IMR-90 (cell line): ENCODE data around the gene C2orf92. TPM values are rescaled to one million over a fixed set of nuclear protein-coding genes. Genes with fewer than 3 reads are reported as not detected.

Source experiments
- ATAC-seq: fragments of 200-7000 bp; cut with Tn5 transposase; 2 replicates; pipeline ENCODE4 v1.9.1; 2020; ENCODE audit warnings: low read depth, mild to moderate bottlenecking, moderate library complexity
- BruUV-seq: library from RNA; stranded (reverse); fragments of 400-500 nt; replicated peaks from 2 replicates; lab custom pipeline; 2021; lab: Mats Ljungman, UMichigan
- CTCF ChIA-PET: fragments of 300-600 bp; formaldehyde crosslinking; extraction: SDS; loops from one replicate; lab custom pipeline; 2021; ENCODE audit warnings: antibody characterized with exemption; lab: Yijun Ruan, JAX
- POLR2A ChIA-PET: fragments of 300-600 bp; sonication (Branson Sonifier 250); formaldehyde crosslinking; loops from one replicate; lab custom pipeline; 2022; ENCODE audit warnings: antibody characterized with exemption; ENCODE audit not compliant: unreplicated experiment; lab: Charles Lee
- DNase-seq: peaks from one replicate; pipeline ENCODE4 v3.0.0; 2013
- H2AFZ ChIP-seq: replicated peaks from 2 replicates; pipeline ENCODE3; 2013; ENCODE audit warnings: low read length, mild to moderate bottlenecking; ENCODE audit not compliant: poor library complexity
- H2AK5ac ChIP-seq: 2 replicates; pipeline ENCODE4 v1.6.1; 2013; ENCODE audit warnings: low read depth, low read length, inconsistent platforms
- H2AK9ac ChIP-seq: replicated peaks from 2 replicates; pipeline ENCODE3; 2013; ENCODE audit warnings: mild to moderate bottlenecking, low read depth, low read length, moderate library complexity; ENCODE audit not compliant: poor library complexity
- H2BK120ac ChIP-seq: 2 replicates; pipeline ENCODE4 v1.6.1; 2013; ENCODE audit warnings: low read depth, low read length, inconsistent platforms
- H2BK15ac ChIP-seq: 3 replicates; pipeline ENCODE4 v1.6.1; 2013; ENCODE audit warnings: low read depth, low read length, inconsistent platforms
- H2BK20ac ChIP-seq: 2 replicates; pipeline ENCODE4 v1.6.1; 2013; ENCODE audit warnings: low read depth, mild to moderate bottlenecking, inconsistent platforms, low read length, moderate library complexity
- H2BK5ac ChIP-seq: 2 replicates; pipeline ENCODE4 v1.6.1; 2013; ENCODE audit warnings: mild to moderate bottlenecking, low read depth, low read length, inconsistent platforms; ENCODE audit not compliant: poor library complexity, severe bottlenecking
- H3K14ac ChIP-seq: replicated peaks from 2 replicates; pipeline ENCODE4 v1.6.1; 2013; ENCODE audit warnings: low read depth, low read length, inconsistent platforms
- H3K18ac ChIP-seq: 2 replicates; pipeline ENCODE4 v1.6.1; 2013; ENCODE audit warnings: low read depth, low read length, control low read depth
- H3K23ac ChIP-seq: 2 replicates; pipeline ENCODE4 v1.6.1; 2013; ENCODE audit warnings: low read depth, low read length, inconsistent platforms
- H3K27ac ChIP-seq: 2 replicates; pipeline ENCODE4 v1.5.1; 2013; ENCODE audit warnings: mild to moderate bottlenecking, control low read depth, low read length; ENCODE audit not compliant: insufficient read depth
- H3K27me3 ChIP-seq: 2 replicates; pipeline ENCODE4 v1.6.1; 2013; ENCODE audit warnings: low read length; ENCODE audit not compliant: control insufficient read depth, insufficient read depth
- H3K36me3 ChIP-seq: 2 replicates; pipeline ENCODE4 v1.6.1; 2013; ENCODE audit warnings: low read length, mixed read lengths; ENCODE audit not compliant: control insufficient read depth, insufficient read depth
- H3K4ac ChIP-seq: 2 replicates; pipeline ENCODE4 v1.6.1; 2013; ENCODE audit warnings: low read depth, low read length, inconsistent platforms
- H3K4me1 ChIP-seq: 2 replicates; pipeline ENCODE4 v1.6.1; 2013; ENCODE audit warnings: low read length, mixed read lengths; ENCODE audit not compliant: control insufficient read depth, insufficient read depth
- H3K4me2 ChIP-seq: 2 replicates; pipeline ENCODE4 v1.6.1; 2013; ENCODE audit warnings: low read depth, mild to moderate bottlenecking, control low read depth, low read length, moderate library complexity
- H3K4me3 ChIP-seq: 2 replicates; pipeline ENCODE4 v1.5.1; 2013; ENCODE audit warnings: low read depth, mild to moderate bottlenecking, control low read depth, low read length, moderate library complexity; ENCODE audit not compliant: insufficient read depth
- H3K56ac ChIP-seq: 2 replicates; pipeline ENCODE4 v1.6.1; 2013; ENCODE audit warnings: low read length, inconsistent platforms; ENCODE audit not compliant: insufficient read depth; ENCODE audit errors: extremely low read depth
- H3K79me1 ChIP-seq, 2 experiments: 2 replicates each; pipeline ENCODE4 v1.6.1; 2013; ENCODE audit warnings: low read length in 2 of 2, inconsistent platforms in 1 of 2, low read depth in 1 of 2
- H3K9ac ChIP-seq: 2 replicates; pipeline ENCODE4 v1.6.1; 2013; ENCODE audit warnings: low read depth, low read length, control low read depth
- H3K9me1 ChIP-seq: 2 replicates; pipeline ENCODE4 v1.6.1; 2013; ENCODE audit warnings: low read length, inconsistent platforms; ENCODE audit not compliant: insufficient read depth
- H3K9me3 ChIP-seq: 2 replicates; pipeline ENCODE4 v1.6.1; 2013; ENCODE audit warnings: low read length; ENCODE audit not compliant: control insufficient read depth, insufficient read depth
- H4K20me1 ChIP-seq: 2 replicates; pipeline ENCODE4 v1.6.1; 2013; ENCODE audit warnings: low read length, inconsistent platforms; ENCODE audit not compliant: insufficient read depth
- H4K5ac ChIP-seq: 2 replicates; pipeline ENCODE4 v1.6.1; 2013; ENCODE audit warnings: mild to moderate bottlenecking, low read depth, low read length, control low read depth
- H4K8ac ChIP-seq, 2 experiments: 2 replicates each; pipeline ENCODE4 v1.6.1; 2013; ENCODE audit warnings: low read depth in 2 of 2, low read length in 2 of 2, control low read depth in 1 of 2, inconsistent platforms in 1 of 2
- H4K91ac ChIP-seq: 2 replicates; pipeline ENCODE4 v1.6.1; 2013; ENCODE audit warnings: low read depth, low read length, inconsistent platforms; ENCODE audit not compliant: insufficient read depth
- BHLHE40 ChIP-seq: fragments of 150-350 bp; IDR thresholded peaks from 2 replicates; pipeline ENCODE4 v1.6.1; 2016; ENCODE audit warnings: mild to moderate bottlenecking, low read depth, low read length
- CEBPB ChIP-seq: IDR thresholded peaks from 2 replicates; pipeline ENCODE4 v1.6.1; 2012; ENCODE audit warnings: low read depth, low read length, improper control_type of control experiment
- CHD1 ChIP-seq: IDR thresholded peaks from 2 replicates; pipeline ENCODE4 v1.6.1; 2012; ENCODE audit warnings: low read depth, low read length, improper control_type of control experiment
- FOS ChIP-seq: fragments of 150-350 bp; IDR thresholded peaks from 2 replicates; pipeline ENCODE4 v1.6.1; 2016; ENCODE audit warnings: low read depth, low read length
- MAFK ChIP-seq: IDR thresholded peaks from 2 replicates; pipeline ENCODE4 v1.6.1; 2012; ENCODE audit warnings: low read depth, low read length, improper control_type of control experiment
- MAZ ChIP-seq: IDR thresholded peaks from 2 replicates; pipeline ENCODE4 v1.6.1; 2012; ENCODE audit warnings: low read depth, mild to moderate bottlenecking, low read length, improper control_type of control experiment, moderate library complexity, borderline replicate concordance
- MXI1 ChIP-seq: IDR thresholded peaks from 2 replicates; pipeline ENCODE4 v1.6.1; 2012; ENCODE audit warnings: low read depth, mild to moderate bottlenecking, low read length, moderate library complexity, borderline replicate concordance
- POLR2A ChIP-seq: IDR thresholded peaks from 2 replicates; pipeline ENCODE4 v1.6.1; 2012; ENCODE audit warnings: mild to moderate bottlenecking, low read depth, low read length
- RAD21 ChIP-seq: IDR thresholded peaks from 2 replicates; pipeline ENCODE4 v1.6.1; 2012; ENCODE audit warnings: low read length, improper control_type of control experiment
- RCOR1 ChIP-seq: IDR thresholded peaks from 2 replicates; pipeline ENCODE4 v1.6.1; 2012; ENCODE audit warnings: mild to moderate bottlenecking, low read length, improper control_type of control experiment; ENCODE audit not compliant: insufficient replicate concordance
- RFX5 ChIP-seq: IDR thresholded peaks from 2 replicates; pipeline ENCODE4 v1.8.0; 2012; ENCODE audit warnings: low read depth, mild to moderate bottlenecking, low read length, moderate library complexity
- SMC3 ChIP-seq: fragments of 150-350 bp; IDR thresholded peaks from 2 replicates; pipeline ENCODE4 v1.6.1; 2016; ENCODE audit warnings: low read depth, mild to moderate bottlenecking, antibody characterized with exemption, low read length, moderate library complexity
- WGBS, 2 experiments: methylation state at CpG; one replicate each; pipeline versions ENCODE4 v1.1.5 to v1.1.7; 2013; ENCODE audit warnings: missing lambda C conversion rate in 2 of 2; ENCODE audit not compliant: insufficient read length in 1 of 2; ENCODE audit errors: extremely low coverage in 2 of 2; 5-methylcytosine and 5-hydroxymethylcytosine counted together
- dilution Hi-C: fragments of 300-500 bp; cut with HindIII; formaldehyde crosslinking; loops from one replicate; pipeline ENCODE4 v1.14.3; 2018; ENCODE audit warnings: low sequenced_read_pairs; ENCODE audit not compliant: unreplicated experiment
- in situ Hi-C: fragments of 300-500 bp; cut with MboI; formaldehyde crosslinking; loops from 3 replicates; pipeline ENCODE4 v1.14.3; 2019; ENCODE audit warnings: low sequenced_read_pairs, inconsistent platforms, mixed read lengths
- intact Hi-C: fragments of 100-400 bp; cut with micrococcal nuclease; formaldehyde crosslinking; loops from 2 replicates; pipeline ENCODE4 v1.10.0; 2022
- polyA plus RNA-seq, 3 experiments: library from polyadenylated mRNA; depleted of rRNA; stranded (reverse); fragments of >200 nt; gene quantifications; 2 replicates each; pipeline ENCODE4 v1.2.3, GENCODE V29; 2012; ENCODE audit warnings: low replicate concordance in 1 of 3
- total RNA-seq: library from RNA; depleted of rRNA; stranded (reverse); fragments of >200 nt; gene quantifications from 2 replicates; pipeline ENCODE4 v1.2.3, GENCODE V29; 2012
- TF ChIP-seq, protein P1 (sequence below): fragments of 150-350 bp; IDR thresholded peaks from 2 replicates; pipeline ENCODE4 v1.6.1; 2016; ENCODE audit warnings: low read depth, mild to moderate bottlenecking, low read length, moderate library complexity, borderline replicate concordance
- TF ChIP-seq, protein P2 (sequence below): conservative IDR thresholded peaks from 2 replicates; pipeline ENCODE4 v1.5.1; 2012; ENCODE audit warnings: mild to moderate bottlenecking, low read depth, low read length, improper control_type of control experiment
- TF ChIP-seq, protein P3 (sequence below): fragments of 150-350 bp; IDR thresholded peaks from 2 replicates; pipeline ENCODE4 v1.6.1; 2017; ENCODE audit warnings: mild to moderate bottlenecking, antibody characterized with exemption, low read length, low read depth

C2orf92 gene
- total and polyA plus RNA-seq, 2 of the 4 experiments (the other 2 are of a cell fraction): 0.90 to 2.5 TPM

DNA sequence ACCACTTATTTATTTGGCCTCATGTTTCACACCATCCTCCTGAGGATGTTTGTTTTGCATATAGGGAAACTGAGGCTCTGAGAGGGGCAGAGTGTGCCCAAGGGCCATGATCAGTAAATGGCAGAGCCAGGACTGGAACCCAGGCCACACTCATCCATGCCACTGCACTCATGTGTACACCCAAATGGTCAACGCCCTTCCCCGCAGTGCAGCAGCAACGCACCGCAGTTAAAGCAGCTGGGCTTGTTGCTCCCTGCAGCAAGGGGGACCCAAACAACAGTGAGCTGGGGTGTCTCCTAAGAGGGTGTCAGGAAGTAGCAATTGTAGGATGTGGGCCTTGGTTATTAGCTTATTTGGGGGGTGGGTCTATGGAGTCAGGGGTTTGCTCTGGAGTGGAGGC, 80.5 kb downstream of the C2orf92 start:
- no peak overlapping the region for H2BK120ac ChIP-seq
- dilution Hi-C loops (no loop called here), in situ Hi-C loops (no loop called here), intact Hi-C loops (no loop called here)
- H3K56ac ChIP-seq: no peak overlapping the region
- H3K27ac ChIP-seq: no peak overlapping the region
- H4K20me1 ChIP-seq: no peaks in the 10 kb centered on the region
- no peak overlapping the region for H4K5ac ChIP-seq
- no peak overlapping the region for H2BK20ac ChIP-seq
- no peak overlapping the region for H2AK9ac ChIP-seq
- no peak overlapping the region for H3K14ac ChIP-seq
- H3K9me1 ChIP-seq: peaks cover 3% of the 10 kb centered on the region; the same call in 1 of the 2 replicates
- no peak overlapping the region for H3K18ac ChIP-seq
- no CpG with 5 or more reads among the region's 4 CpGs for WGBS, 2 experiments
- no peak overlapping the region for H3K4me3 ChIP-seq
- no peak overlapping the region for H2BK5ac ChIP-seq
- H3K36me3 ChIP-seq: peaks cover 2% of the 10 kb centered on the region; the same call in 1 of the 2 replicates
- H2BK15ac ChIP-seq: no peak overlapping the region
- no peak overlapping the region for H3K4ac ChIP-seq
- DNase-seq: no peak
- TF ChIP-seq FOS (no peak), SMC3 (no peak), MAFK (no peak), RAD21 (no peak), RFX5 (no peak), POLR2A (no peak), MAZ (no peak), RCOR1 (no peak), MXI1 (no peak), CHD1 (no peak), BHLHE40 (no peak), CEBPB (no peak)
- TF ChIP-seq, protein P1, sequence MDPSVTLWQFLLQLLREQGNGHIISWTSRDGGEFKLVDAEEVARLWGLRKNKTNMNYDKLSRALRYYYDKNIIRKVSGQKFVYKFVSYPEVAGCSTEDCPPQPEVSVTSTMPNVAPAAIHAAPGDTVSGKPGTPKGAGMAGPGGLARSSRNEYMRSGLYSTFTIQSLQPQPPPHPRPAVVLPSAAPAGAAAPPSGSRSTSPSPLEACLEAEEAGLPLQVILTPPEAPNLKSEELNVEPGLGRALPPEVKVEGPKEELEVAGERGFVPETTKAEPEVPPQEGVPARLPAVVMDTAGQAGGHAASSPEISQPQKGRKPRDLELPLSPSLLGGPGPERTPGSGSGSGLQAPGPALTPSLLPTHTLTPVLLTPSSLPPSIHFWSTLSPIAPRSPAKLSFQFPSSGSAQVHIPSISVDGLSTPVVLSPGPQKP: no peak
- TF ChIP-seq, protein P2, sequence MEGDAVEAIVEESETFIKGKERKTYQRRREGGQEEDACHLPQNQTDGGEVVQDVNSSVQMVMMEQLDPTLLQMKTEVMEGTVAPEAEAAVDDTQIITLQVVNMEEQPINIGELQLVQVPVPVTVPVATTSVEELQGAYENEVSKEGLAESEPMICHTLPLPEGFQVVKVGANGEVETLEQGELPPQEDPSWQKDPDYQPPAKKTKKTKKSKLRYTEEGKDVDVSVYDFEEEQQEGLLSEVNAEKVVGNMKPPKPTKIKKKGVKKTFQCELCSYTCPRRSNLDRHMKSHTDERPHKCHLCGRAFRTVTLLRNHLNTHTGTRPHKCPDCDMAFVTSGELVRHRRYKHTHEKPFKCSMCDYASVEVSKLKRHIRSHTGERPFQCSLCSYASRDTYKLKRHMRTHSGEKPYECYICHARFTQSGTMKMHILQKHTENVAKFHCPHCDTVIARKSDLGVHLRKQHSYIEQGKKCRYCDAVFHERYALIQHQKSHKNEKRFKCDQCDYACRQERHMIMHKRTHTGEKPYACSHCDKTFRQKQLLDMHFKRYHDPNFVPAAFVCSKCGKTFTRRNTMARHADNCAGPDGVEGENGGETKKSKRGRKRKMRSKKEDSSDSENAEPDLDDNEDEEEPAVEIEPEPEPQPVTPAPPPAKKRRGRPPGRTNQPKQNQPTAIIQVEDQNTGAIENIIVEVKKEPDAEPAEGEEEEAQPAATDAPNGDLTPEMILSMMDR: no peak
- TF ChIP-seq, protein P3, sequence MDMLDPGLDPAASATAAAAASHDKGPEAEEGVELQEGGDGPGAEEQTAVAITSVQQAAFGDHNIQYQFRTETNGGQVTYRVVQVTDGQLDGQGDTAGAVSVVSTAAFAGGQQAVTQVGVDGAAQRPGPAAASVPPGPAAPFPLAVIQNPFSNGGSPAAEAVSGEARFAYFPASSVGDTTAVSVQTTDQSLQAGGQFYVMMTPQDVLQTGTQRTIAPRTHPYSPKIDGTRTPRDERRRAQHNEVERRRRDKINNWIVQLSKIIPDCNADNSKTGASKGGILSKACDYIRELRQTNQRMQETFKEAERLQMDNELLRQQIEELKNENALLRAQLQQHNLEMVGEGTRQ: no peak
- ChIA-PET CTCF (no interaction called here), POLR2A (no interaction called here)
- peaks cover 11% of the 10 kb centered on the region; the same call in 1 of the 2 replicates for H3K4me1 ChIP-seq
- BruUV-seq: no TSS peak
- H4K91ac ChIP-seq: no peak overlapping the region
- H3K9me3 ChIP-seq: no peaks in the 10 kb centered on the region
- H4K8ac ChIP-seq: no peak overlapping the region
- no peaks in the 10 kb centered on the region for H3K27me3 ChIP-seq
- no peaks in the 10 kb centered on the region for H3K79me1 ChIP-seq
- H3K23ac ChIP-seq: no peak overlapping the region
- H3K9ac ChIP-seq: no peak overlapping the region
- ATAC-seq: no peak
- no peak overlapping the region for H3K4me2 ChIP-seq
- H2AK5ac ChIP-seq: no peak overlapping the region
- H2AFZ ChIP-seq: no peak overlapping the region
